B cell (primary cell): ENCODE results near the gene CHD6. TPM values are rescaled to one million over a fixed set of nuclear protein-coding genes. Genes with fewer than 3 reads are reported as not detected.

Experiments
- ATAC-seq: fragments of 200-7000 bp; cut with Tn5 transposase; one replicate; pipeline ENCODE4 v1.10.0; 2021; ENCODE audit warnings: low read depth, mild to moderate bottlenecking, moderate number of reproducible peaks, moderate library complexity
- CTCF ChIA-PET: fragments of 350-600 bp; sonication (Branson Sonifier 250); formaldehyde crosslinking; loops from one replicate; lab custom pipeline; 2021; ENCODE audit warnings: antibody characterized with exemption, inconsistent platforms; lab: Charles Lee
- POLR2A ChIA-PET: fragments of 350-600 bp; sonication (Branson Sonifier 250); formaldehyde crosslinking; loops from one replicate; lab custom pipeline; 2021; ENCODE audit warnings: antibody characterized with exemption; lab: Charles Lee
- DNase-seq: peaks from one replicate; pipeline ENCODE4 v3.0.0; 2013
- H2AFZ ChIP-seq: 2 replicates; pipeline ENCODE4 v1.6.1; 2012; ENCODE audit warnings: mild to moderate bottlenecking, low read depth, low read length; ENCODE audit not compliant: insufficient read depth, poor library complexity, severe bottlenecking
- H3K27ac ChIP-seq, 2 donors: 1 replicate in 1 of 2; 2 replicates in 1 of 2; pipeline ENCODE4 v1.5.1; 2012 to 2013; ENCODE audit warnings: low read length in 2 of 2, mild to moderate bottlenecking in 2 of 2, moderate library complexity in 1 of 2
- H3K27me3 ChIP-seq, 4 experiments: fragments of 200-600 bp in 1 of 4; sonication (generic) in 1 of 4; replicated peaks in 1 of 4; 1 replicate in 2 of 4; 2 replicates in 2 of 4; pipeline versions ENCODE4 v1.6.1 to v1.7.0; 2013 to 2016; ENCODE audit warnings: low read length in 3 of 4, mild to moderate bottlenecking in 2 of 4, mixed read lengths in 1 of 4, moderate library complexity in 1 of 4; ENCODE audit not compliant: insufficient read depth in 4 of 4, control insufficient read depth in 3 of 4; ENCODE audit errors: control extremely low read depth in 1 of 4
- H3K36me3 ChIP-seq, 2 experiments: replicated peaks in 1 of 2; 1 replicate in 1 of 2; 2 replicates in 1 of 2; pipeline versions ENCODE4 v1.6.1 to v1.7.1; 2013; ENCODE audit warnings: low read length in 1 of 2; ENCODE audit not compliant: insufficient read depth in 2 of 2, control insufficient read depth in 1 of 2; ENCODE audit errors: control extremely low read depth in 1 of 2, extremely low read depth in 1 of 2
- H3K4me1 ChIP-seq, 2 donors: fragments of 200-600 bp in 1 of 2; sonication (generic) in 1 of 2; 1 replicate in 1 of 2; 2 replicates in 1 of 2; pipeline versions ENCODE4 v1.5.1 to v1.6.1; 2013 to 2017; ENCODE audit warnings: low read length in 2 of 2; ENCODE audit not compliant: control insufficient read depth in 2 of 2, insufficient read depth in 2 of 2
- H3K4me2 ChIP-seq: replicated peaks from 2 replicates; pipeline ENCODE3; 2012; ENCODE audit warnings: mild to moderate bottlenecking, low read depth, low read length; ENCODE audit not compliant: poor library complexity, severe bottlenecking
- H3K4me3 ChIP-seq, 5 experiments: fragments of 200-600 bp in 1 of 5; sonication (generic) in 1 of 5; 1 replicate in 3 of 5; 2 replicates in 2 of 5; pipeline versions ENCODE4 v1.5.1 to v1.7.0; 2011 to 2016; ENCODE audit warnings: low read length in 4 of 5, mild to moderate bottlenecking in 4 of 5, low read depth in 2 of 5, control low read depth in 1 of 5, moderate library complexity in 1 of 5; ENCODE audit not compliant: insufficient read depth in 1 of 5; ENCODE audit errors: control extremely low read depth in 1 of 5, extremely low read depth in 1 of 5
- H3K79me2 ChIP-seq: fragments of 200-600 bp; sonication (generic); one replicate; pipeline ENCODE4 v1.6.0; 2016; ENCODE audit warnings: low read length; ENCODE audit not compliant: control insufficient read depth, insufficient read depth
- H3K9ac ChIP-seq: fragments of 200-600 bp; sonication (generic); 2 replicates; pipeline ENCODE4 v1.6.1; 2017; ENCODE audit warnings: mild to moderate bottlenecking, low read length, moderate library complexity
- H3K9me3 ChIP-seq, 3 donors: one replicate each; pipeline versions ENCODE4 v1.6.1 to v1.7.1; 2013; ENCODE audit warnings: low read length in 2 of 3; ENCODE audit not compliant: control insufficient read depth in 2 of 3, insufficient read depth in 1 of 3; ENCODE audit errors: control extremely low read depth in 1 of 3
- H4K20me1 ChIP-seq: 2 replicates; pipeline ENCODE4 v1.6.0; 2012; ENCODE audit warnings: mild to moderate bottlenecking, low read length; ENCODE audit not compliant: insufficient read depth, control insufficient read depth, poor library complexity, severe bottlenecking
- H3K27ac Mint-ChIP-seq: one replicate; pipeline ENCODE4 v1.8.0; 2021; ENCODE audit warnings: mixed read lengths
- H3K27me3 Mint-ChIP-seq: one replicate; pipeline ENCODE4 v1.8.0; 2021; ENCODE audit warnings: mixed read lengths
- H3K4me1 Mint-ChIP-seq: one replicate; pipeline ENCODE4 v1.8.0; 2021; ENCODE audit warnings: mixed read lengths
- H3K4me3 Mint-ChIP-seq: one replicate; pipeline ENCODE4 v1.8.0; 2021; ENCODE audit warnings: mixed read lengths
- H3K9me3 Mint-ChIP-seq: one replicate; pipeline ENCODE4 v1.8.0; 2022; ENCODE audit warnings: mixed read lengths; ENCODE audit not compliant: insufficient read depth
- CTCF ChIP-seq: fragments of 200-600 bp; IDR thresholded peaks from one replicate; pipeline ENCODE4 v1.8.0; 2022; ENCODE audit warnings: antibody characterized with exemption, mild to moderate bottlenecking
- EZH2 ChIP-seq: IDR thresholded peaks from 2 replicates; pipeline ENCODE4 v1.6.1; 2012; ENCODE audit warnings: borderline replicate concordance, low read depth, mild to moderate bottlenecking, moderate library complexity, low read length; ENCODE audit not compliant: insufficient read depth, poor library complexity, severe bottlenecking
- WGBS: methylation state at CpG from one replicate; pipeline ENCODE4 v1.1.5; 2013; ENCODE audit warnings: missing lambda C conversion rate; ENCODE audit not compliant: insufficient coverage; 5-methylcytosine and 5-hydroxymethylcytosine counted together
- intact Hi-C: fragments of 100-400 bp; cut with micrococcal nuclease; formaldehyde crosslinking; loops from one replicate; pipeline ENCODE4 v1.10.0; 2022
- polyA plus RNA-seq: library from polyadenylated mRNA; depleted of rRNA; stranded (reverse); fragments of >200 nt; gene quantifications from 2 replicates; pipeline ENCODE4 v1.2.3, GENCODE V29; 2012
- total RNA-seq, 2 donors: library from RNA; stranded (reverse); fragments of 120-200 nt in 1 of 2; gene quantifications; 1 replicate in 1 of 2; 2 replicates in 1 of 2; pipeline versions ENCODE4 v1.2.3 to v1.2.4, GENCODE V29; 2013 to 2022

The CHD6 gene
- total and polyA plus RNA-seq, 2 donors (not counting 1 experiment from before 2014, with no cell fraction given): 10.3 to 117 TPM

- H3K4me1 ChIP-seq: peaks cover 0 to 3% of the 10 kb centered on the region in 2 donors
- 98% methylated on average over 11 of the region's 12 CpGs for WGBS
- no peaks in the 10 kb centered on the region for H3K27me3 ChIP-seq
- DNase-seq: no peak
- no peak overlapping the region for H3K4me3 Mint-ChIP-seq
- H3K36me3 ChIP-seq: peaks cover 0 to 39% of the 10 kb centered on the region in 2 experiments
- H3K27me3 Mint-ChIP-seq: no peaks in the 10 kb centered on the region
- CTCF ChIA-PET: no interaction called here
- H3K9ac ChIP-seq: no peak overlapping the region
- no peak overlapping the region for H3K27ac Mint-ChIP-seq
- no peak overlapping the region for H2AFZ ChIP-seq
- ATAC-seq: no peak
- no peak overlapping the region for H3K27ac ChIP-seq
- TF ChIP-seq EZH2 (no peak), CTCF (no peak)
- intact Hi-C loops: no loop called here
- H3K4me3 ChIP-seq: no peak overlapping the region
- peaks cover 3% of the 10 kb centered on the region for H3K4me1 Mint-ChIP-seq
- POLR2A ChIA-PET: no interaction called here
- no peaks in the 10 kb centered on the region for H3K9me3 Mint-ChIP-seq
- H3K4me2 ChIP-seq: no peak overlapping the region
- H3K79me2 ChIP-seq: no peaks in the 10 kb centered on the region
- H4K20me1 ChIP-seq: no peaks in the 10 kb centered on the region
- no peaks in the 10 kb centered on the region for H3K9me3 ChIP-seq
Measured at GRCh38 chr20:41403604-41404003, 214.6 kb downstream of the CHD6 start.

GRCh38 chr20:41398408-41398807, 219.8 kb downstream of the CHD6 start:
- Histone ChIP-seq H3K4me2 (no peak overlapping the region), H3K36me3 (no peaks in the 10 kb centered on the region), H3K4me1 (no peaks in the 10 kb centered on the region), H4K20me1 (no peaks in the 10 kb centered on the region), H3K27me3 (no peaks in the 10 kb centered on the region), H2AFZ (no peak overlapping the region), H3K4me3 (no peak overlapping the region), H3K27ac (no peak overlapping the region), H3K79me2 (no peaks in the 10 kb centered on the region), H3K9me3 (no peaks in the 10 kb centered on the region), H3K9ac (no peak overlapping the region)
- Mint-ChIP-seq H3K4me1 (no peaks in the 10 kb centered on the region), H3K9me3 (no peaks in the 10 kb centered on the region), H3K4me3 (no peak overlapping the region), H3K27me3 (no peaks in the 10 kb centered on the region), H3K27ac (no peak overlapping the region)
- intact Hi-C loops: no loop called here
- DNase-seq (no peak), ATAC-seq (no peak)
- TF ChIP-seq CTCF (no peak), EZH2 (no peak)
- WGBS: no CpG with 5 or more reads among the region's 2 CpGs
- ChIA-PET CTCF (interaction anchor here (1.4 kb wide), 1 partner anchor 12 kb away, joined by 5 read pairs; no protein-coding TSS in a partner anchor), POLR2A (no interaction called here)
